GM11168 (cell line): ENCODE data around the gene FAT1.

Experiments used
- in situ Hi-C: fragments of 300-500 bp; cut with MboI; formaldehyde crosslinking; loops from one replicate; pipeline ENCODE4 v1.12.0; 2022; ENCODE audit warnings: low sequenced_read_pairs; ENCODE audit not compliant: unreplicated experiment

The FAT1 gene

DNA sequence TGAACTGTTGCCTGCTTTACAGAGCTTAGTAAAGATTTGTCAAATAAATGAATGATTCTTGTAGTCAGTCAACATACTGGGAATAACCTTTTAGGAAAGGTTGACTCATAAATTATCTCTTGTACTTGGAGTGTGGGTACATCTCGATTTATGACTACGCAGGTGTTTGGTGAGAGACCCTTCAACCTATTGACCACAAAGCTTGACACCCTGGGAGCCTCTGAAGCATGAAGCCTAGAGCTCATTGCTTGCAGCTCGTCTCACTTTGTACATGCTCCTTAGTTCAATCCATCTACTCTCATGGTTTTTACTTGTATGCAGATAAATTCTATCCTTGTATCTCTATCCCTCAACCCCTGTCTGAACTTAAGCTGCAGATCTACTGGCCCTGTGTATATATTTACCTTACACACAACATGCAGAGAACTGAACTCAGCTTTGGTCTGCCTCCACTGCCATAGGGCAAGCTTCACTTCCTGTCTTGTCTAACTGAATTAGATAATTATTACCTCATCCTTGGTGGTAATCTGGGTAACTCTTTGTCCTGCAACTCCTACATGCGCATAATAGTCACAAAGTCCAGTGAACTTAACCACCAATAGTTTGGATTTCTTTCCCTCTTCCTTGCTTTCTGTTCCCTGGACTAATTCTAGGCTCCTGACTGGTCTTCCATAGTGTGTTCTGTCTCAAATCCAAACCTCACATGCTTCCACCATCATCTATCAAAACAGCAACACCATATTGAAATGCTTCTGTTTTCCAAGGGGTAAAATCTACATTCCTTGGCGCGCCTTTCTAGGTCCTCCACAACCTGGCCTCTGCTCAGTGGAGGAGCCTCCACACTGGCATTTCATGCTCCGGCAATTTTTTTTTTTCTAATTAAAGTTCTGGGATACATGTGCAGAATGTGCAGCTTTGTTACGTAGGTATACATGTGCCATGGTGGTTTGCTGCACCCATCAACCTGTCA is 32.2 kb upstream of the FAT1 start:
- in situ Hi-C loops = no loop called here

DNA sequence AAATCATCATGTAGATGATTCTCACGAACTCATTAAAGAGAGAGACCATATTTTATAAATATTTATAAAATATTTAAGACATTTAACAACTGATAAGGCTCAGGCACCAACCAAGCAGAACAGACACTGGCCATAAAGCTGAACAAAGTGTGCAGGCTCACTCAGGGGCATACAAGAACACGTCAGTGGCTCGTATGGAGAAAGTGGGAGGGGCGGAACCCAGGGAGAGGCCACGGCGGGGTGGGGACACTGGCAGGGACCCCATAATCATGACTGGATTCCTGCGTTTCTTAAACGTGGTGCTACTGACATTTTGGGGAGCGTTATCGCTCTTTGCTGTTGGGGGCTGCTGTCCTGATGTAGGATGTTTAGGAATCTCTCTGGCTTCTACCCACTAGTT is 31.3 kb upstream of the FAT1 start:
- in situ Hi-C loops = no loop called here

DNA sequence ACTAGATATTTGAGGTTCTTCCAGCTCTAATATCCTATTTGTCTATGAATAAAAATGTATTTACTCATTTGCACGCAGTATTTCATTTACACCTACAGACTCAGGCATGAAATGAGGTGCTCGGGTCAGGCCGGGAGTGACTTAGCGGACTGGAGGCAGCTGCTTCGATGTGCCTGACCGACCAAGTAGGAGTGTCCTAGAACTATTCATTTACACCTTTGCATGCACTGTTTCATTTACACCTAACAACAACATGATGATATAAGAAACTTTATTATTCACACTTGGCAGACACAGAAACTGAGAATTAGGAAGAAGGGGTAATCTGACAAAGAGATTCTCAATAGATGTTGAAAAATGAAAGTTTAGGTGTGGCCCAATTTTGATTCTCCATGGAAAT is 28.7 kb upstream of the FAT1 start:
- in situ Hi-C loops = no loop called here

DNA sequence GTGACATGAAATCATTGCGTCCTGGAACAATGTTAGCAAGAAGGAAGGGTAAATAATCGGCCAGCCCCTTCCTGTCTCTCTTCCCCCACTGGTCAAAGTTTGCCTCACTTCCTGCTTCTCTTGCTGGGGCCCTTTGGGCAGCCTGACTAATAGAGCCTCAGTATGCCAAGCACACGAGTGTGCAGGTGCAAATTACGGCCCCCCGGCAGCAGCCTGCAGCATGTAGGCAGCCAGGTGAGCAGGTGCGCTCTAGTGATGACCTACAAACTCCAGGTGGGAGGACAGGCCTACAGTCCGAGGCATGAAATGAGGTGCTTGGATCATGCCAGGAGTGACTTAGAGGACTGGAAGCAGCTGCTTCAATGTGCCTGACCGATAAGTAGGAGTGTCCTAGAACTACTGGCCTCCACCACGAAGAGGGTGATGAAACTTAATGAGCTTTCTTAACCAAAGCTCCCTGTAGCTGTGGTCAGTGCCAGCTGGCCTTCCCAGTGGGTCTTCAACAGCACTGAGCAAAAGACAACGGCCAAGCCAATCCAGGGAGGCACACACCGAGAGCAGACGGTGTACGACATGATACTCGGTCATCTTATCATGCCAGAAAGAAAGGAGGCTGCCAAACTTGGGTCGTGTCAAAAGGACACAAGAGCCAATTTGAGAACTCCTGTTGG is 26.1 kb upstream of the FAT1 start:
- in situ Hi-C loops = no loop called here

DNA sequence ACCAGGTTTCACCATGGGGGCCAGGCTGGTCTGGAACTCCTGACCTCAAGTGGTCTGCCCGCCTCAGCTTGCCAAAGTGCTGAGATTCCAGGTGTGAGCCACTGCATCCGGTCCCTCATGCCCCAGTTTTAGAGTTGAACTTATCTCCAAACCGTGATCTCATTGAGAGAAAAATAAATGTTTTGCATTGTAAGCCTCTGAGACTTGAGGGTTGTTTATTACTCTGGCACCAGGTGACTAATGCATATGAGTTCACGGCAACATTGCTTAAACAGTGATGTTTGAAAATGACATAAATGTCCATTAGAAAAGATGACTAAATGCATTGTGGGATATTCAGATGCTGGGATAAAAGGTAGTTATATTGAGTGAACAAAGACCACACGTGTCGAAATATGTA is 22.9 kb upstream of the FAT1 start:
- in situ Hi-C loops = no loop called here

DNA sequence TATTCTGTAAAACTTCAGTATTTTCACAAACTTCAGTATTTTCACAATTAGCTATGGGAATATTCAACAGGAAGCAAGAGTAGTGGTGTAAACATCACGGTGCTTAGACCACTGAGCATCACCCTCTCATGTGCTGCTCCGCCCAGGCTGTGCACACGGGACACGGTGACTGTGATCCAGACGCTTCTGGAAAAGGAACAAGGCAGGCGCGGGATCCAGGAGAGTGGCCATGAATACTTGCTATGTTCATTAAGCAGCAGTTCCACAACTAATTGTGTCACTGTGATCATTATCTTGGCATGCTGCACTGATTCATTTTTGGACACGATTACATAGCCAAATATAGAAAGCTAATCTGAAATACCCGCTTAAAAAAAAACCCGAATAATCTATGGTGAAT is 19.6 kb upstream of the FAT1 start:
- in situ Hi-C loops = no loop called here

DNA sequence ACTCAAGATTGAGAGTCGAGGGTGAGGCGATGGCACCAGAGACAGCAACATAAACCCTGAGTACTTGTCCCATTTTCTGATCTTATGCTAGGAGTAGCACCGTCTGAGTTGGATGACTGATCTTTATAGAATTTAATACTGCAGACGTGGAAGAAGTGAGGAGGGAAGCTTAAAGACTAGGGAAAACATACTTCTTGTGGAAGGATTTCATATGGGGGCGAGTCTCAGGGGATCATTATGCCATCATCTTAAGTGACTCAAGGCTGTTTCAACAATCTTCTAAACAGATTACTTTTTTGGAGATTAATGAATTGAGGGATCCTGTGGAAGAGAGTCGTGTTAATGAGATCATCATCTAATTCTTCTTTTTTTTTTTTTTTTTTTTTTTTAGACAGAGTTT is 17.2 kb upstream of the FAT1 start:
- in situ Hi-C loops = no loop called here

DNA sequence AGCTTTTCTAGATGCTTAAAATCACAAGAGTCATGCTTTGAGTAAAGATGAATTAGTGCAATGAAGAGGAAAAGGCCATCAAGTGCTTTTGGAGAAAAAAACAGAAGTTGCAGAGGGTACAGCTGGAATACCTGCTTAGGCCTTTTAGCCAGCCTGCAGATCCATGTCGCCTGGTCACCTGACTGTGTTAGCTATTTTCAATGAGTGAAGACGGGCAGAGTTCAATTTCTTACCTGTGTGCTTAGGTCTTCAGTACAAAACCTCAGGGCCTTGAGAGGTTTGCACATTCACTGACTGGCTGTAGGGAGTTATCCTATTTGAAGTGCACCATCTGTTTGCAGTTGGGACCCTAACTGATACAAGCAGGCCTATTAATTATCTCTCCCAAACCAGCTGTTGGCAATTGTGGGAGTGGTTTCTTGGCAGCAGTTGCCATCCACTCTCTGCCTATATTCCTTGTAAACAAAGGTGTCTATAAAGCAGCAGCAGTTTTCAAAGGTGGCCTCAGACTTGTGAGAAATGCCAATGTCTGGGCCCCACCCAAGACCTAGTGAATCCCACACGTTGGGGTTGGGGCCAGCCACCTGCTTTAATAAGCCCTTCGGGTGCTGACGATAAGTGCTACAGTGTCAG is 16.3 kb upstream of the FAT1 start:
- in situ Hi-C loops = no loop called here

DNA sequence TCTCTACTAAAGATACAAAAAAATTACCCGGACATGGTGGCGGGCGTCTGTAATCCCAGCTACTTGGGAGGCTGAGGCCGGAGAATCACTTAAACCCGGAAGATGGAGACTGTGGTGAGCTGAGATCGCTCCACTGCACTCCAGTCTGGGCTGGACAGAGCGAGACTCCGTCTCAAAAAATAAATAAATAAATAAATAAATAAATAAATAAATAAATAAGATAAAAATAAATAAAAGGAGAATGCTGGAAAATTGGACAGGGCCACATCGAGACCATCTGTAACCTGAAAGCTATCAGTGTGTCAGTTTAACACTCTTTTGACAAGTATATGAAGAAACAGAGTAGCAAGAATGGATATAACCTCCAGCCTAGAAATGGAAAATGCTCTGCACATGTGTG is 15.7 kb upstream of the FAT1 start:
- in situ Hi-C loops = no loop called here

DNA sequence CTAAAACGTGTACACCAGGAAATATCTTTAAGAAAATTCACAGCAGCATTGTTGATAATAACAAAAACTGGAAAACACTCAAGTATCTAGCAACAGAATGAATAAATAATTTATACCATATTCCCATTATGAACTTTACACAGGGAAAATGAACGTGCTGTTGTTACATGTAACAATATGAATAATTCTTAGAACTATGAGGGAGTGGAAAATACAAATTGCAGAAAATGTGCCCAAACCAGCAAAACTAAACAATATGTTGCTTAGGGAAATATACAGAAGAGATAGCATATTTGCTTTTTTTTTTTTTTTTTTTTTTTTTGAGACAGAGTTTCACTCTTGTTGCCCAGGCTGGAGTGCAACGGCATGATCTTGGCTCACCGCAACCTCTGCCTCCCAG is 14.8 kb upstream of the FAT1 start:
- in situ Hi-C loops = no loop called here

DNA sequence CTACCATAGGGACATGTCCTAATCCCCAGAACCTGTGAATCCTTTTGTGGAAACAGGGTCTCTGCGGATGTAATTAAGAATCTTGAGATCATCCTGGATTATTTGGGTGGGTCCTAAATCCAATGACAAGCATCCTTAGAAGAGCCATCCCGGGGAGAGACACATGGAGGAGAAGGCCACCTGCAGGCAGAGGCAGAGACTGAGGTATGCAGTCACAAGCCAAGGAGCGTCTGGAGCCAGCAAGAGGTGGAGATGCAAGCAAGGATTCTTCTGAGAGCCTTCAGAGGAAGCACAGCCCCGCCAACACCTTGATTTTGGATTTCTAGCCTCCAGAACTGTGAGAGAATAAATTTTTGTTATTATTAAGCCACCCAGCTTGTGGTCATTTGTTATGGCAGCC is 13.8 kb upstream of the FAT1 start:
- in situ Hi-C loops = no loop called here

DNA sequence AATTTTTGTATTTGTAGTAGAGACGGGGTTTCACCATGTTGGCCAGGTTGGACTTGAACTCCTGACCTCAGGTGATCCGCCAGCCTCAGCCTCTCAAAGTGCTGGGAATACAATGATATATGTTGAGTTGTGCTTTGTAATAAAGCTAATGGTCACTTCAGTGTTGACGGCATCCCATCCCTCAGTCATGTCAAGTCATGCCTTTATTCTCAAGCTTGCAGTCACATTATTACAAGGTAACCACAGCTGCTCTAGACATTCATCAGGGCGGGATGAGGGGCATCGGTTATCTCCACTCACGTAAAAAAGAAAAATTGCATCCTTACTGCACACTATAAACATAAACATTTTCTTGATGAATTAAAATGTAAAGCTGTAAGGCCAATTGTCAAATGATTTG is 12.8 kb upstream of the FAT1 start:
- in situ Hi-C loops = no loop called here

DNA sequence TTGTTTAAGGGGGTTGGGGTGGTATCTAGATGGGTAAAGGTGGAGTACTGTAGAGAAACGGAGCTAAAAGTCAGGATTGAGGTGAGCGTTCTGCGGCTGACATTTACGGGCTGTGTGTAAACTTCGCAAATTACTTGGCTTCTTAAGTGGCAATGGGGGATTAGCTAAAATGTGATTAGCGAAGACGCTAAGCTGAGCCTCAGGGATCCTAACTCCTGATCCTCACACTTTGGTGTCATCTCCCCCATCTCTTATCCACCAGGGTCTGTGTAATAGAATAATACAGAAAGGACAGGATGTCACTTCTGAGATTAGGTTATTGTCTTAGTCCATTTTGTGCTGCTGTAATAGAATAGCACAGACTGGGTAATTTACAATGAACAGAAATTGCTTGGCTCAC is 10.6 kb upstream of the FAT1 start:
- in situ Hi-C loops = no loop called here

DNA sequence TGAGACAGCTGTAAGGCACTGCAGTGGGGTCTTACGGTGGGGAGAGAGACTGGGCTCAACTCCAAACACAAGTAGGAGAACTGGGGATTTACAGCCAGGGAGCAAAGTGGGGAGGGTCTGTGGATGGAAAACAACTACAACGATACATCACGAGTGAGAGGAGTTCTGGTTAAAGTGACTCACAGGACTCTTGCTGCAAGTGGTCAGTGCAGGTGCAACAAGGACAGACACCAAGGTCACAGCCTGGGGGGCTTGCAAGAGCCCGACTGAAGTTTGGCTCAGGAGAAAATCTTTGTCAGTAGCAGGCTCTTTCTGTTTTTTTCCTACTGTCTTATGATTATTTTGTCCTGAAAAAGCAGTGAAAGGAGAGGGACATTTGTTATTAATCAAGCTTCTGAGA is 10.1 kb upstream of the FAT1 start:
- in situ Hi-C loops = no loop called here

DNA sequence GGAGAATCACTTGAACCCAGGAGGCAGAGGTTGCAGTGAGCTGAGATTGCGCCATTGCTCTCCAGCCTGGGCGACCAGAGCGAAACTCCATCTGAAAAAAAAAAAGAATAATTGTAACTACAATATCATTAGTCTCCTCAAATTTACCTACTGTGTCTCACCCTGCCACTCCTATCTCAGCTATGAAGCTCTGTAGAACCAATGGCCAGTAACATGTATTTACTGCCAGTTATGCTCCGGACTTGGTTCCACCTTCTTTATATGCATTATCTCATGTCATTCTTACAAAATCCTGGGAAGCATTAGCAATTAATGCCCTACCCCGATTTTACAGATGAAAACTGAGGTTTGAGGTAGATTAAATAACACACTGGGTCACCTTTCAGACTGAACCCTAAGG is 7.0 kb upstream of the FAT1 start:
- in situ Hi-C loops = no loop called here

DNA sequence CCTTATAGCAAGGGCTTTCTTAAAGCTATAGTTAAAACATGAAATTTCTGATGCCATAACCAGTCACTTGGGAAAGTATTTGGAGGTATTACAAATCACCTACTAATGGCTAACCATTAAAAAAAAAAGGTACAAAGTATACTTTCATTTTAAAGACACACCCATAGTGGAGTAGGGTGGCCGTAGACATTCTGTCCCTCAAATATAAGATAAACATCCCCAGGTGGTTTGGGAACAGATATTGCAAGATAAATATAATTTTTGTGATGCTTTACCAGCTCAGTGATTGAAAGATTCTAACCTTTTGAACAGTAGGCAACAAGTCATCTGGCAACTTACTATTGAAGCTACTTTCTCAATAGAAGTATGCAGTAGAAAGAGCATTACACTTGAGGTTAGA is 6.2 kb upstream of the FAT1 start:
- in situ Hi-C loops = no loop called here

DNA sequence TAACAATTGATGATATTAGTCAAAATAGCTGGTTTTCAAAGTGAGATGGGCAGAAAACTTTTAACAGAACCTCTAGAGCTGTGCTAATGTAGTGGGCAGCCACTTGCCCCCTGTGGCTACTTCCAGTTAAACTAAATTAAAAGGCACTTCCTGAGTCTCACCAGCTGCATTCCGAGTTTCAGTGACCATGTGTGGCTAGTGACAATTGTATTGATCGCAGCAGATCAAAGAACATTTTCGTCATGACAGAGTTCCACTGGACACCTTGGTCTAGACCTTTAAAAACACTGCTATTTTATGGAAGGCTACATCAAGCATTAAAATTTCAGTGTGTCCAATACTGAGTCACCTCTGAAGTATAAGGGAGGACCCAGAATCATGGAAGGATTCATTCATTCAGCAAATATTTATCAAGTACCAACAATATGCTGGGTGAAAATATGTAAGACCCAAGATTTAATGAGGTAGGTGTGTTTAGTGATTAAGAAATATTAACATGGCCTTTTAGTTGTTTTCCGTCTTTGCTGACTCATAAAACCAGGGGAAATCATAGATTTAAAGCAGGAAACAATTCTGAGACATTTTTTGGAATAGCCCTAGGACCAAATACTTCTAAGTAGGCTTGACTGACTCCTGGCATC is 5.1 kb upstream of the FAT1 start:
- in situ Hi-C loops = no loop called here

DNA sequence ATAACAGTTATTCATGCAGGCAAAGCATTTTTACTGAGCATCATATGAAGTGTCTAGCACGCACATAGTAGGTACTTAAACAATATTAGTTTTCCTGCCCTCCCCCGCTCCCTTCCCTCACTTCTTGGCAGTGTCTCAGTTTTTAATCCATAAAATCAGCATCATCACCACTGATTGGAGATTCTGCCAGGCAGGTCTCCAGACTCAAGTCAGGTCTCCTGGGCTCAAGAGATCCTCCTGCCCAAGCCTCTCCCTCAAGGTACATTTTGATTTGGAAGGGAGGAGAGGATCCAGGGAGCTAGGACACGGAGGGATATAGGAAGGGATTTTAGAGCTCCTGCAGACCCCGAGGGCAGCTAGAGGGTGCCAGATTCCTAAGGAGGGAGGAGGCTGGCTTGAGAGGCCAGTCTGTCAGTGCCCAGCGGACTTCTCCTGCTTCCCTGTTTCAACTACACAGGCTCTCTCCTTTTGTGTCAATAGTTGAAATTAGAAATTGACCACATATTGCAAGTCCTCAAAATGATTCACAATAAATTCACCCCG is 4.4 kb upstream of the FAT1 start:
- in situ Hi-C loops = no loop called here

DNA sequence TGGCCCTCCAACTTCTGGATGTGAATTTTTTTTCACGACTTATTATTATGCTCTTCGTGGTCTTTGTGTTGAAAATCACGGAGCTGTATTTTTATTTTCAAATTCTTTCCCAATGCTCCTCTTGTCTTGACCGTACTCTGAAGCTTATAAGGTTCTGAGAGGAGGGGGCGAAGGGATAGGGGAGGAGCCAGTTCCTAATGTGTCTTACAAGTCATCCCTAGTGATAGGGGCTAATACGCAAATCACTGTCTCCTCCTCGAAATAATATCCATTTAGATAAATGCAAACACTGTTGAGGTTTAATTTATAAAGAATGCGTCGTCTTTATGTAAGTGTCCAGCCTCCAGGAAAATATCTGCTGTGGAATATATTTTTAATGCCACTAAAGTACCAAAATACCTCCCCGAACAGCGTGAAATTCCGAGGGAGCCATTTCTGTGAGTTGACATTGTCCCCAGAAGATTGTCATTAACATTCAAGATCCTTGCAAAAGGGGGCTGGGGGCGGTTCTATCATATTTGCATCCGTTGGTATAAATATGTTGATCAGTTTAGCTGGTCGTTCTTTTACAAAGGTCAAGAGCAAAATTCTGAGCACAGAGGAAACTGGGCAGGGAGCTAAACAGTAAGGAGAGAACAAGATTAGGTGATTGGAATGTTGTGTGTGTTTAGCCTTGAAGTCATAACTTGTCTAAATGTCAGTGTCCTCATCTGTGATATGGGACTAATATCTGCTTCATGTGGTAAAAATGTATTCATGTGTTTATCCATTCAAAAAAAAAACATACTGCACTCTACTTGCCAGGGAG is 3.7 kb upstream of the FAT1 start:
- in situ Hi-C loops = no loop called here
